Measurements from ENCODE around the gene MTERF2.
"Not testable (repeated sequence)": the region's sequence is repeated elsewhere in the genome, so short reads cannot be mapped to it uniquely, and the experiment has no call there.

The MTERF2 gene

GRCh38 chr12:106986625-106987389 is at the start of gene MTERF2:
Gene MTERF2, minus strand, starts transcription at chr12:106987146. Its CDS starts 8,432 bp downstream, at chr12:106978714.
- FAIRE-seq (peak; percentile 81), DNase-seq (ENCODE audit: extremely low spot score, insufficient read length, low read depth) (peak; percentile 84)

GRCh38 chr12:107035733-107036132 is 48.8 kb upstream of the MTERF2 start:
- FAIRE-seq (no peak), DNase-seq (ENCODE audit: extremely low spot score, insufficient read length, low read depth) (no peak)

- FAIRE-seq, result no peak
- no peak for DNase-seq (ENCODE audit: extremely low spot score, insufficient read length, low read depth)
Measured at GRCh38 chr12:107033758-107034739, 47.1 kb upstream of the MTERF2 start.

- DNase-seq (ENCODE audit: extremely low spot score, insufficient read length, low read depth) (no peak), FAIRE-seq (no peak)
Measured at GRCh38 chr12:107032266-107032665, 45.3 kb upstream of the MTERF2 start.

- FAIRE-seq (no peak), DNase-seq (ENCODE audit: extremely low spot score, insufficient read length, low read depth) (no peak)
Measured at GRCh38 chr12:107031061-107031460, 44.1 kb upstream of the MTERF2 start.

GRCh38 chr12:107029081-107029480 is 42.1 kb upstream of the MTERF2 start:
- FAIRE-seq, result no peak

GRCh38 chr12:107027636-107028053 is 40.7 kb upstream of the MTERF2 start:
- FAIRE-seq (no peak), DNase-seq (ENCODE audit: extremely low spot score, insufficient read length, low read depth) (no peak)

More at GRCh38 chr12:107029081-107029480, 42.1 kb upstream of the MTERF2 start:
- DNase-seq (ENCODE audit: extremely low spot score, insufficient read length, low read depth), result no peak

GRCh38 chr12:107026806-107027635 is 40.1 kb upstream of the MTERF2 start:
- FAIRE-seq (no peak), DNase-seq (ENCODE audit: extremely low spot score, insufficient read length, low read depth) (no peak)

GRCh38 chr12:107026356-107026755 is 39.4 kb upstream of the MTERF2 start:
- DNase-seq (ENCODE audit: extremely low spot score, insufficient read length, low read depth); FAIRE-seq: not testable (repeated sequence)

- FAIRE-seq, result no peak
- no peak for DNase-seq (ENCODE audit: extremely low spot score, insufficient read length, low read depth)
Measured at GRCh38 chr12:107025671-107026070, 38.7 kb upstream of the MTERF2 start.

- DNase-seq (ENCODE audit: extremely low spot score, insufficient read length, low read depth) (no peak), FAIRE-seq (no peak)
Measured at GRCh38 chr12:107019546-107019945, 32.6 kb upstream of the MTERF2 start.

- DNase-seq (ENCODE audit: extremely low spot score, insufficient read length, low read depth) (no peak), FAIRE-seq (no peak)
Measured at GRCh38 chr12:107017042-107017441, 30.1 kb upstream of the MTERF2 start.

- no peak for FAIRE-seq
- no peak for DNase-seq (ENCODE audit: extremely low spot score, insufficient read length, low read depth)
Measured at GRCh38 chr12:107014055-107014454, 27.1 kb upstream of the MTERF2 start.

GRCh38 chr12:107012736-107013425 is 25.9 kb upstream of the MTERF2 start:
- DNase-seq (ENCODE audit: extremely low spot score, insufficient read length, low read depth) (no peak), FAIRE-seq (no peak)

- FAIRE-seq, result no peak
- DNase-seq (ENCODE audit: extremely low spot score, insufficient read length, low read depth), result no peak
Measured at GRCh38 chr12:107011519-107011918, 24.6 kb upstream of the MTERF2 start.

GRCh38 chr12:107007411-107007810 is 20.5 kb upstream of the MTERF2 start:
- FAIRE-seq (no peak), DNase-seq (ENCODE audit: extremely low spot score, insufficient read length, low read depth) (no peak)

- DNase-seq (ENCODE audit: extremely low spot score, insufficient read length, low read depth); FAIRE-seq: not testable (repeated sequence)
Measured at GRCh38 chr12:107002665-107003064, 15.7 kb upstream of the MTERF2 start.

GRCh38 chr12:106999446-106999845 is 12.5 kb upstream of the MTERF2 start:
- FAIRE-seq, result no peak
- DNase-seq (ENCODE audit: extremely low spot score, insufficient read length, low read depth), result no peak

- no peak for FAIRE-seq
- no peak for DNase-seq (ENCODE audit: extremely low spot score, insufficient read length, low read depth)
Measured at GRCh38 chr12:106997916-106998315, 11.0 kb upstream of the MTERF2 start.

Measured in GM18507 (cell line).